WERI-Rb-1 (cell line): ENCODE results near the gene MYD88.
A peak's percentile ranks its signal among the peaks of the same experiment; 100 is the strongest.

Source experiments
- DNase-seq: peaks from one replicate; pipeline ENCODE4 v3.0.0-alpha.2; 2020
- H3K27ac ChIP-seq: fragments of 250-450 bp; sonication (Bioruptor Pico); 2 replicates; pipeline ENCODE4 v1.5.1; 2020; ENCODE audit warnings: mild to moderate bottlenecking, moderate library complexity
- H3K27me3 ChIP-seq: fragments of 250-450 bp; sonication (Bioruptor Pico); 2 replicates; pipeline ENCODE4 v1.5.1; 2021; ENCODE audit warnings: mild to moderate bottlenecking, low read depth, moderate library complexity; ENCODE audit not compliant: insufficient read depth, severe bottlenecking
- H3K36me3 ChIP-seq: fragments of 250-450 bp; sonication (Bioruptor Pico); 2 replicates; pipeline ENCODE4 v1.5.1; 2020; ENCODE audit warnings: mild to moderate bottlenecking, moderate library complexity
- H3K4me3 ChIP-seq: 2 replicates; pipeline ENCODE4 v1.5.1; 2011; ENCODE audit warnings: low read depth, mild to moderate bottlenecking, control low read depth, low read length
- H3K9me3 ChIP-seq: fragments of 250-450 bp; sonication (Bioruptor Pico); 2 replicates; pipeline ENCODE4 v1.5.1; 2021; ENCODE audit warnings: mild to moderate bottlenecking, moderate library complexity; ENCODE audit not compliant: severe bottlenecking
- TF ChIP-seq, protein P1 (sequence below): IDR thresholded peaks from 2 replicates; pipeline ENCODE4 v1.5.1; 2011; ENCODE audit warnings: low read depth, mild to moderate bottlenecking, control low read depth, inconsistent platforms, low read length

MYD88 gene

DNA sequence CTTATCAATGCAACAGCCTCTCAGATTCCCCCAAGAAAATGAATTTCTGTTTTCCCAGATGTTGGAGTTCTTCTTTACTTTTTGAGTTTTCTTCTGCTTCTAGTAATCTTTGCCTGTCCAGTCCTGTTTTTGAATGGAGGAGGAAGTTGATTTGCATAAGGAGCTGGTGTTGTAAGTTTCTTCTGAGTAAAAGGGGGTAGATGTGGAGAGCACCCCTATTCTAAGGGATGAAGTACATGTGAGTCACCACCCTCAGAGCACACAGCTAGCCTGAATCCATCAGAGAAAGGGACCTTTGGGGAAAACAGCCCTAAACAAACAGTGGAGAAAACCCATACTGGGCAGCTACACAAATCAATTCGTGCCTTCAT, 36.0 kb upstream of the MYD88 start:
- no peaks in the 10 kb centered on the region for H3K9me3 ChIP-seq
- no peaks in the 10 kb centered on the region for H3K27me3 ChIP-seq
- H3K27ac ChIP-seq: no peak overlapping the region
- no peak for DNase-seq
- TF ChIP-seq, protein P1, sequence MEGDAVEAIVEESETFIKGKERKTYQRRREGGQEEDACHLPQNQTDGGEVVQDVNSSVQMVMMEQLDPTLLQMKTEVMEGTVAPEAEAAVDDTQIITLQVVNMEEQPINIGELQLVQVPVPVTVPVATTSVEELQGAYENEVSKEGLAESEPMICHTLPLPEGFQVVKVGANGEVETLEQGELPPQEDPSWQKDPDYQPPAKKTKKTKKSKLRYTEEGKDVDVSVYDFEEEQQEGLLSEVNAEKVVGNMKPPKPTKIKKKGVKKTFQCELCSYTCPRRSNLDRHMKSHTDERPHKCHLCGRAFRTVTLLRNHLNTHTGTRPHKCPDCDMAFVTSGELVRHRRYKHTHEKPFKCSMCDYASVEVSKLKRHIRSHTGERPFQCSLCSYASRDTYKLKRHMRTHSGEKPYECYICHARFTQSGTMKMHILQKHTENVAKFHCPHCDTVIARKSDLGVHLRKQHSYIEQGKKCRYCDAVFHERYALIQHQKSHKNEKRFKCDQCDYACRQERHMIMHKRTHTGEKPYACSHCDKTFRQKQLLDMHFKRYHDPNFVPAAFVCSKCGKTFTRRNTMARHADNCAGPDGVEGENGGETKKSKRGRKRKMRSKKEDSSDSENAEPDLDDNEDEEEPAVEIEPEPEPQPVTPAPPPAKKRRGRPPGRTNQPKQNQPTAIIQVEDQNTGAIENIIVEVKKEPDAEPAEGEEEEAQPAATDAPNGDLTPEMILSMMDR: no peak
- no peaks in the 10 kb centered on the region for H3K36me3 ChIP-seq
- H3K4me3 ChIP-seq: no peak overlapping the region

DNA sequence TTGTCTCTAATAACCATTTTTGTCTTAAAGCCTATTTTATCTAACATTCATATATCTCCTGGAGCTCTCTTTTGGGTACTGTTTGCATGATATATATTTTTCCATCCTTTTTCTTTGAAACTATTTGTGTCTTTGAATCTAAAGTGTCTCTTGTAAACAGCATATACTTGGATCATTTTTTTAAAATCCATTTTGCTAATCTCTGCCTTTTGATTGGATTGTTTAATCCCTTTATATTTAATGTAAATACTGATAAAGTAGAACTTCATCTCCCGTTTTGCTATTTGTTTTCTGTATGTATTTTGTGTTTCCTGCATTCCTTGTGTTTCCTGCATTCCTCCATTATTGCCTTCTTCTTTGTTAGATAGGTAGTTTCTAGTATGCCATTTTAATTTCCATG, 32.9 kb upstream of the MYD88 start:
- no peaks in the 10 kb centered on the region for H3K36me3 ChIP-seq
- TF ChIP-seq, protein P1: no peak
- H3K9me3 ChIP-seq: no peaks in the 10 kb centered on the region
- H3K27me3 ChIP-seq: no peaks in the 10 kb centered on the region
- no peak for DNase-seq
- H3K27ac ChIP-seq: no peak overlapping the region
- no peak overlapping the region for H3K4me3 ChIP-seq

DNA sequence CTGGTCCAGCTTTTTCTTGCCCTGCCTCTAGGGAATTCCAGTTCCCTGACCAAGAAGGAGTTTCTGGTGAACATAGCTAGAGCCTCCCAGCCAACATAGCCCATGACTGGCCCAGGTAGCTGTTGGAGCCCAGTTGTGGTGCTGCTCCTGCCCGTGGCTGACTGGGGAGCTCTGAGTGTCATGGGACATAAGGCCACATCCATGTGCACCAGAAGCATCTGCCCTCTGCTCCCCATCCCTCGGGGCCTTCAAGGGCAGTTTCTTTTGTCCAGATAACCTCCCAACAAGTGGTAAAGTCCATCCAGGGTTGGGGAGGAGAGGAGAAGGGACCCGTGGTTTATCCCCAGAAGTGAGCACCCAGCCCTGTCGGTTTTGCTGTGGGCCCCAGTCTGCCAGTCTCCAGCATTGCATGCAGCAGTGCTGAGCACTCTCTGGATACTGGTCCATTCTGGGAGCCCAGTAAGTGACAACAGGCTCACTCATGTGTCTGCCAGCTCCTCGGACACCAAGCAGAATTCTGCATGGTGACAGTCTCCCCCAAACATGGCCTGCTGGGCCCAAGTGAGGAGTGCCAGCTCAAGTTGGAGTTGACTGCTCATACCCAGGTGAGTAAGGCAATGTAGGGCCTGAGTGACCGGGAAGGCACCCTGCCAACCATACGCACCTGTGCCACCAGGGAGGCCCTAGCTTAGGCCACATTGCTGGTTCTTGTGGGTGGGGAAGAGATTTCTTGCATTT, 30.4 kb upstream of the MYD88 start:
- no peaks in the 10 kb centered on the region for H3K27me3 ChIP-seq
- TF ChIP-seq, protein P1: no peak
- H3K4me3 ChIP-seq: no peak overlapping the region
- DNase-seq: no peak
- H3K9me3 ChIP-seq: no peaks in the 10 kb centered on the region
- no peaks in the 10 kb centered on the region for H3K36me3 ChIP-seq
- H3K27ac ChIP-seq: no peak overlapping the region

DNA sequence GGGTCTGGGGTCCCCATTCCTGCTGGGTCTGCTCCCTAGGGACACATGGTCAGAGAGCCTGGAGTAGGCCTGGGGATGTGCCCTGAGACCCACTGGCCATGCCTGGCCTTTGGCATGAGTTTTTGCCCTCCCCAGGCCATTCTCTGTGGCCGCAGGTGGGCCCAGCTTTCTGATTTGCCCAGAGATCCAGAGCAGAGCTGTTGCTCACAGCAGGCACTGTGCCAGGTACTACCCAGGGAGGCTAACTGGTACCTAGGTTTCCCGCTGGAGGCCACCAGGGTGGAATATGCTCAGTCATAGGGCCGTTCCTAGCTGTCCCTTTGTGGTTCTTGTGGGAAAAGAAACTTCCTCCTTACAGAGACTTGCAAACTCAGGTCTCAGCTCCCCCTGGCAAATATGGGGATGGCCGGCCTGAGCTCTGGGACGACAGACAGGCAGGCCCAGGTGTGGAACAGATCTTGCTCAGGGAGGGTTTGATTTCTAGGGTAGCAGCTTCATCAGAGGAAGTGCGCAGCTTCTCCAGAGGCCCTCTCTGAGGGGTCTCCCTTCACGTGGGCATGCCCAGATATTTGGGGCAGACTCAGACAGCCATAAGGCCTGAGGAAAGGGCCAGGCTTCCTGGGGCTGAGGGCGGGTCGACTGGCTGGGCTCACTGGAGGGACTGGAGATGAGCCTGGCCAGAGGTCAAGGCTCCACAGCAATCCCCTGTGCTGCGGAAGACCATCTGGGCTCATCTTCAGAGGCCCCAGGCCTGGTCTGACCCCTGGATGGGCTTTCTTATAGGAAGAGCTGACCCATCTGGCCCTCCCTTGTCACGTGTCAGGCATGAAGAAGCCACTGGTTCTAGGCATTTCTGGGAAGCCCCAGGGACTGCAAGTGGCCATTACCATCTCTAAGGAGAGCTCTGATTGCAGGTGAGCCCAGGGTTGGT, 29.5 kb upstream of the MYD88 start:
- TF ChIP-seq, protein P1: no peak
- H3K27ac ChIP-seq: no peak overlapping the region
- no peaks in the 10 kb centered on the region for H3K9me3 ChIP-seq
- no peak overlapping the region for H3K4me3 ChIP-seq
- DNase-seq: peak; percentile 71
- no peaks in the 10 kb centered on the region for H3K36me3 ChIP-seq
- no peaks in the 10 kb centered on the region for H3K27me3 ChIP-seq

DNA sequence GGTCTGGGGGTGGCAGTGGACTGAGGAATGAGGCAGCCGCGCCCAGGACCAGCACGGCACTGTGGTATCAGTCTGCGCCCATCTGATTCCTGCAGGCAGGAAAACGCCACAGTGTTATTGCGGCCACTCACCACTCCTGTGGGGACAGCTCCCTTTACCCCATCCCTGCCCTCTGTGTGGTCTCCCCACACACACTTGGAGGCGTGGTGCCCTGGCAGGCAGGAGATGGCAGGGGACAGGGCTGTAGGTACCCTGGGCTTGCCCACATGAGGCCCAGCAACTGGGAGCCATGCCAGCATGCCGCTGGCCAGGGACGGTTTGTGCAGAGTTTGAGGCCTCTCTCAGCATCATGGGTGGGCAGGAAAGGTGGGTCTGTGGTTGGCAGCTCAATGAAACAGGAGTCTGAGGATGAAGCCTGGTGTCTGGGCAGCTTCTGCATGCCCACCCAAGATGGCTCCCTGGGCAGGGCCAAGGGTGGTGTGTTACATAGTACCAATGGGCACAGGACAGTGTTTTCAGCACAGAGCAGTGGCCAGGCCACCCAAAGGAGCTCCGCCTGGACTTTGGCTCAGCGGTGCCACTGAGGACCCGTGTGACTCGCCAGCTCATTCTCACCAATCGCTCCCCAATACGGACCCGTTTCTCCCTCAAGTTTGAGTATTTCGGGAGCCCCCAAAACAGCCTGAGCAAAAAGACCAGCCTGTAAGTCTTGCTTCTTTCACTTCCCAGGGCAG, 28.7 kb upstream of the MYD88 start:
- Histone ChIP-seq H3K9me3 (no peaks in the 10 kb centered on the region), H3K27ac (no peak overlapping the region), H3K4me3 (no peak overlapping the region), H3K36me3 (no peaks in the 10 kb centered on the region), H3K27me3 (no peaks in the 10 kb centered on the region)
- TF ChIP-seq, protein P1: no peak
- no peak for DNase-seq
